AG10803 (cell line): ENCODE data around the gene DNAJC8.

Experiments
- DNase-seq: peaks from one replicate; pipeline ENCODE4 v3.0.0; 2010; ENCODE audit warnings: low read depth
- H3K4me3 ChIP-seq: 2 replicates; pipeline ENCODE4 v1.5.1; 2011; ENCODE audit warnings: mild to moderate bottlenecking, low read length, control low read depth
- TF ChIP-seq, protein P1 (sequence below): conservative IDR thresholded peaks from 2 replicates; pipeline ENCODE4 v1.5.1; 2011; ENCODE audit warnings: mild to moderate bottlenecking, low read length, control low read depth, inconsistent platforms

Gene DNAJC8

DNA sequence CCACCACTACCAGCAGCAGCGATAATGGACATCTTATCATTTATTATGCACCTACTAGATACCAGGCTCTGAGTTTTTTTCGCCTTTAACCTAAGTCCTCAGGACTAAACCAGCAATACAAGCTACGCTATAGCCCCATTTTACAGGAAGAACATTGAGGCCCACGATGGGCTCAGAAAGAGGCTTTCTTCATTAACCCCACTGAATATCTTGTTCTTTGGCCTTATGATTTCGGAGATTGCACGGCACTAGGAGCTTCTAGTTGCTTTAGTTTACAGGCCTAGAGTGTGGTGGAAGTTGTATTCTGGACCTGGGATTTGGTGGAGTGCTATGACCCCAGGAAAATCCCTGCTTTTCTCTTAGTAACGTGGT is 28.0 kb upstream of the DNAJC8 start:
- H3K4me3 ChIP-seq, result peak overlapping the region; percentile 94
- DNase-seq, result no peak
- TF ChIP-seq, protein P1, sequence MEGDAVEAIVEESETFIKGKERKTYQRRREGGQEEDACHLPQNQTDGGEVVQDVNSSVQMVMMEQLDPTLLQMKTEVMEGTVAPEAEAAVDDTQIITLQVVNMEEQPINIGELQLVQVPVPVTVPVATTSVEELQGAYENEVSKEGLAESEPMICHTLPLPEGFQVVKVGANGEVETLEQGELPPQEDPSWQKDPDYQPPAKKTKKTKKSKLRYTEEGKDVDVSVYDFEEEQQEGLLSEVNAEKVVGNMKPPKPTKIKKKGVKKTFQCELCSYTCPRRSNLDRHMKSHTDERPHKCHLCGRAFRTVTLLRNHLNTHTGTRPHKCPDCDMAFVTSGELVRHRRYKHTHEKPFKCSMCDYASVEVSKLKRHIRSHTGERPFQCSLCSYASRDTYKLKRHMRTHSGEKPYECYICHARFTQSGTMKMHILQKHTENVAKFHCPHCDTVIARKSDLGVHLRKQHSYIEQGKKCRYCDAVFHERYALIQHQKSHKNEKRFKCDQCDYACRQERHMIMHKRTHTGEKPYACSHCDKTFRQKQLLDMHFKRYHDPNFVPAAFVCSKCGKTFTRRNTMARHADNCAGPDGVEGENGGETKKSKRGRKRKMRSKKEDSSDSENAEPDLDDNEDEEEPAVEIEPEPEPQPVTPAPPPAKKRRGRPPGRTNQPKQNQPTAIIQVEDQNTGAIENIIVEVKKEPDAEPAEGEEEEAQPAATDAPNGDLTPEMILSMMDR, result no peak

DNA sequence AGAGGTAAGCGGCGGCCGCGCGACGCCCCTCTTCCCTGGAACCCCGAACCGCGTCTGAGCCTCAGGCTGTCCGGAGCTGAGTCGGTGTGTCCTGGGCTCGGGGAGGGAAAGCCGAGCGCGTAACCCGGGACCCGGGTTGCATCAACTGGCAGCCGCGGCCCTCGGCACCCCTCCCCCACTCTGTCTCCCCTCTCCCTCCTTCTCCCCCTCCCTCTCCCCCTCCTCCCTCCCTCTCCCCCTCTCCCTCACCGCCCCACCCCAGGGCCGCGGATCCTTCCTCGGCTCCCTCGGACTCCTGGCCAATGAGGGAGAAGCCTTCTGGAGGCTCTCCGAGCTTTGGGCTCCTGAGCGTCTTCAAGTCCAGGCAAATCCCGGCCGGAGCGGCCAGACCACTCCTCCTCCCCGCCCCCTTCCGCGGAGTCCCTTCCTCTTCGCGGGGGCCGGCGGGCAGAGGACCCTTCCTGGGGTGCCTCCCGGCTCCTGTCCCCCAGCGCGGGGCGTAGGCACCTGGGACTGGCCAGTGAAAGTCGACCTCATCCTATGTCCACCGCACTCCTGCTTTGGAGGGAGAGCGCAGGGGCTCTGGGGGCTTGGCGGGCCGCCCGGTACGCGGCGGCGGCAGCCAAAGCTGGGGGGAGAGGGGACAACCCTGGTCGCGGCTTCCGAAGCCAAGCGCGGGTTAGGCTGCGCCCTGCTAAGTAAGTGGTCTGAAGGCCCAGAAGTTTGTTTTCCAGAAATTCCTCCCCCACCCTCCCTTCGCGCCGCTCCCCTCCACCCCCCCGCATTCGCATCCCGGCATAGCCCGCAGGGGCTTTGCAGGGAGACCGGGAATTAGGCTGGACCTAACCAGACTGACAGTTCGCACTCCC is 27.3 kb upstream of the DNAJC8 start:
- TF ChIP-seq, protein P1, result no peak
- DNase-seq, result peak; percentile 83
- peak overlapping the region; percentile 94 for H3K4me3 ChIP-seq

DNA sequence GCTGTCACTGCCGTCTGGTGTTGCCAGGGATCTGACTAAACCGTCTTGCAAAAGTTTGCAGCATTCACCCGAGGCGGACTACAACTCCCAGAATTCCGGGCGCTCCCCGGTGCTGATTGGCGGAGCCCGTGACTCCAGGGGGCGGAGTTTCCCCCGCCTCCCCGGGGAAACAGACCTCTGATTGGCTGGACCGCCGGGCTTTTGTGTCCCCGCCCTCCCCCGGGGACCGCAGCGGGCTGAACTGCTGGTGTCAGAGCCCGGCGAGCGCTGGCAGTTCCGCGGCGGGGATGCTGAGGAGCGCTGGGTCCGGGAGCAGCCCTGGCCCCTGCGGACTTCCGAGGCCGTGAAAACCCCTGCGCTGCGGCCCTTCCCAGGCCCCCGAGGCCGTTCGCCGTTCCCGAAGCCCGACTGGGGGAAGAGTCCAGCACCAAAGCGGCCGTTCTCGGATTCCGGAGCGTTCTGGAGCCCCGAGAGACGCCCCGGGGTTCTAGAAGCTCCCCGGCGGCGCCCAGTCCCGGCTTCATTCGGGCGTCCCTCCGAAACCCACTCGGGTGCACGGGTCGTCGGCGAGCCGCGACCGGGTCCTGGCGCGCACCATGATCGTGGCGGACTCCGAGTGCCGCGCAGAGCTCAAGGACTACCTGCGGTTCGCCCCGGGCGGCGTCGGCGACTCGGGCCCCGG is 26.6 kb upstream of the DNAJC8 start, which contains the start of gene SESN2:
SESN2 (plus strand) TSS at position 267 of the 682 bp plus-strand sequence; CDS start at position 597, 330 bp downstream.
- TF ChIP-seq, protein P1, result no peak
- peak within 1 kb of the TSS; percentile 94 for H3K4me3 ChIP-seq
- peak; percentile 99 for DNase-seq

DNA sequence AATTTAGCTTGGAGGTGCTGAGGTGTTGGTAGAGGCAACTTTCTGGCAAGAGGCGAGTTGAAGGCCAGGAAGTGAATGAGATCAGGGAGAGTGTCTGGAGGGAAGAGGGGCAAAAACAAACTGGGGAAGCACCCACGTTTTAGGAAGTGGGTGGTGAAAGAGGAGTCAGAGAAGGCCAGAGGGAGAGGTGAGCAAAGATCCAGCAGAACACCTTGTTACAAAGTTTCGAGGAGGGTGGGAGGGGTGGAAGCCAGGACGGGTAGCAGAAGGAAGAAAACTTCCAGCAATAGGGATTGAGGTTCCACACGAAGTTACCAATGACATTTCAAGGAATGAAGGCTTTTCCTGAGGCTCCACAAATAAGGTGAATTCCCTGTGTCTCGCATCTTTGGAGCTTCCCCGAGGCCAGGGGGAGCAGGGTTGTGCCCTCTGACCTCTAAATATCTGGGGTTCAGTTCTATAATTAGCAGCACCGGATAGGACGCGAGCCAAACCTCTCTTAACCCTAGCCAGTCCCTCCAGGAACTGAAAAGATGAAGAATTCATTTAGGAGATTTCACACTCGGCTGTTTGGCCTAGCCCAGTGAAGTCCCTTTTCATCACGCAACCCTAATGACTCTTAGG is 25.9 kb upstream of the DNAJC8 start:
- peak; percentile 48 for DNase-seq
- peak overlapping the region; percentile 51 for H3K4me3 ChIP-seq
- TF ChIP-seq, protein P1, result no peak

DNA sequence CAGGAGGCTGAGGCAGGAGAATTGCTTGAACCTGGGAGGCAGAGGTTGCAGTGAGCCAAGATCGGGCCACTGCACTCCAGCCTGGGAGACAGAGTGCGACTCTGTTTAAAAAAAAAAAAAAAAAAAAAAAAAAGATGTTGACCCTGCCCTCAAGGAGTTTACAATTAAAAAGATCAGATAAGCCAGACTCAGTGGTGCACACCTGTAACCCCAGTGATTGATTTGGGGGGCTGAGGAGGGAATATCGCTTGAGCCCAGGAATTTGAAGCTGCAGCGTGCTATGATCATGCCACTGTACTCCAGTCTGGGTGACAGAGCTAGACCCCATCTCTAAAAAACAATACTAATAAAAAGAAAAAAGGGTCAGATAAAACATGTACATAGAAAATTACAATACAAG is 24.9 kb upstream of the DNAJC8 start:
- no peak for DNase-seq
- H3K4me3 ChIP-seq, result no peak overlapping the region
- TF ChIP-seq, protein P1, result no peak

DNA sequence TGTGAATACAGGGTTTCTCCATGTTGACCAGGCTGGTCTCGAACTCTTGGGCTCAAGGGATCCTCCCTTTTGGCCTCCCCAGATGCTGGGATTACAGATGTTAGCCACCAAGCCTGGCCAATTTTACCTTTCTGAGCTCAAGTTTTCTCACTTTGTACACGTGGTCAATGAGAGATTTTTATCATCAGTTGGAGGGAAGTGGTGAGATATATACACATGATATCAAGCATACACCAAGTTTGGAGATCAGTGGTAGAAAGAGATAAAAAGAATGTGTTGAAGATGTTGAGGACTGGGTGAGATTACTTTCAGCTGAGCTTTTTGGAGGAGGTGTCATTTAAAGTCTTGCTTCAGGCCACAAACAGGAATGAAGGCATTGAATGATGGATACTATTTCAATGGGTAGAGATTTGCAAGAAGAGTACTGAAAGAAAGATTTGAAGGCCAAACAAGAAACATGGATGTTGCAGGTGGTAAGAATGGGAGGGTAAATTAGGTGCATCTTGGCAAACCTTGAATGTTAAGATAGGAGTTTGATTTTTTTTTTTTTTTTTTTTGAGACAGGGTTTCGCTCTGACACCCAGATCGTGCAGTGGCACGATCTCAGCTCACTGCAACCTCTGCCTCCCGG is 23.5 kb upstream of the DNAJC8 start:
- no peak overlapping the region for H3K4me3 ChIP-seq
- TF ChIP-seq, protein P1, result no peak
- DNase-seq, result no peak
